ENCODE data around the gene C10orf90. TPM values are rescaled to one million over a fixed set of nuclear protein-coding genes. Genes with fewer than 3 reads are reported as not detected.

Gene C10orf90
- total RNA-seq, 4 donors from 2014 or later, result 0.06 TPM; not detected in 3

DNA sequence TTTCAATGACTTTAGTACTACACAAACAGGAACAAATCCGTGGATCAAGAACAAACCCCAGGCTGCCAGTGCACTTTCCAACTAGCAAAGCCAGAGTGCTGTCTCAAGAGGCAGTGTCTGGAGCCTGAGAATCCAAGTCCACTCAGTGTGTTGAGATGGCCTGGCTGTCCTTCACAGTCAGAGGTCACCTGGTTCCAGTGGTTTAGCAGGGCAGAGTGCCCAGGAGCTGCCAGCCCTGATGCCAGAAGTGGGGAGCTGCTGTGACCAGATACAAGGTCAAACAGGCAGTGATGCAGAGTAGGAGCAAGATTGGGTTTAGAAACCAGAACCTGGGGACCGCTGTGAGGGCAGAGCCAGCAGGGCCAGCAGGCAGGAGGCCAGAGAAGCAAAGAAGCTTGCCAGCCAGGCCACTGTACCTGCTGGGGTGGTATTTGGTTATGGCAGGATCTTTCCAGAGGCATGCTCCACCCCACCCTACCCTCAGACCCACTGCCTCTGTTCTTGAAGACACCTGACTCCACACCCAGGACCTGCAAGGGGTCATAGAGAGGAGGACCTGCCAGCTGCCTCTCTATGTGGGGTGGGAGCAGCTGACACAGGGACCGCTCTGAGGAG is 35.6 kb upstream of the C10orf90 start:
- Histone ChIP-seq H3K36me3 (no peaks in the 10 kb centered on the region), H3K27ac (replicated peaks in 1 of 4) (no peak overlapping the region), H3K4me1 (no peaks in the 10 kb centered on the region), H3K4me3 (no peak overlapping the region), H3K9me3 (peaks cover 0 to 9% (median 4%) of the 10 kb centered on the region in 4 donors), H3K27me3 (peaks cover 0 to 7% (median 0%) of the 10 kb centered on the region in 4 donors)
- WGBS, result 76% methylated on average over 2 of the region's 3 CpGs
- DNase-seq (ENCODE audit: extremely low spot score), result peak; percentile 86
- TF ChIP-seq EP300 (IDR thresholded peaks at IDR 0.05), result no peak
- TF ChIP-seq POLR2AphosphoS5 (IDR thresholded peaks at IDR 0.05), result no peak
- TF ChIP-seq, protein P1, sequence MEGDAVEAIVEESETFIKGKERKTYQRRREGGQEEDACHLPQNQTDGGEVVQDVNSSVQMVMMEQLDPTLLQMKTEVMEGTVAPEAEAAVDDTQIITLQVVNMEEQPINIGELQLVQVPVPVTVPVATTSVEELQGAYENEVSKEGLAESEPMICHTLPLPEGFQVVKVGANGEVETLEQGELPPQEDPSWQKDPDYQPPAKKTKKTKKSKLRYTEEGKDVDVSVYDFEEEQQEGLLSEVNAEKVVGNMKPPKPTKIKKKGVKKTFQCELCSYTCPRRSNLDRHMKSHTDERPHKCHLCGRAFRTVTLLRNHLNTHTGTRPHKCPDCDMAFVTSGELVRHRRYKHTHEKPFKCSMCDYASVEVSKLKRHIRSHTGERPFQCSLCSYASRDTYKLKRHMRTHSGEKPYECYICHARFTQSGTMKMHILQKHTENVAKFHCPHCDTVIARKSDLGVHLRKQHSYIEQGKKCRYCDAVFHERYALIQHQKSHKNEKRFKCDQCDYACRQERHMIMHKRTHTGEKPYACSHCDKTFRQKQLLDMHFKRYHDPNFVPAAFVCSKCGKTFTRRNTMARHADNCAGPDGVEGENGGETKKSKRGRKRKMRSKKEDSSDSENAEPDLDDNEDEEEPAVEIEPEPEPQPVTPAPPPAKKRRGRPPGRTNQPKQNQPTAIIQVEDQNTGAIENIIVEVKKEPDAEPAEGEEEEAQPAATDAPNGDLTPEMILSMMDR (IDR thresholded peaks at IDR 0.05), result no peak
- intact Hi-C loops (cut with DNase I), result no loop called here

DNA sequence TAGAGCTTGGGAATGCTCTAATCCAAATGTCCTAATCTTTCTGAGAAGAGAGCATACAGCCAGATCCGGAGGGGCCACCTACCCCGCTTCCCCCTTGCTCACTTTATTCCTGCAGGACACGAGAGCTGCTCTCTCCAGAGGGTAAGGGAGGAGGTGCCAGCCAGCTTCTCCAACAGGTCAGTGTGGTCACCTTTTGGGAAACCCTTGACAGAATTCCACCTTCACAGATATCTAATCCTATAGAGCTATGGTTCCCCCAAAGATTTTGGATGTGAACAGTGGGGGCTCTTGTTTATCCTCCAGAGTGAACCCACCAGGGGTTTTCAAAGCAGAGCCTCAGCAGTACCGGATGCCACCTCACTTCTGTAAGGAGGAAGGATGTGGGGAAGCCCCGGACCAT is 34.6 kb upstream of the C10orf90 start:
- WGBS, result 55% methylated on average over 5 of the region's 5 CpGs
- no peak for TF ChIP-seq EP300 (IDR thresholded peaks at IDR 0.05)
- TF ChIP-seq, protein P1 (IDR thresholded peaks at IDR 0.05), result no peak
- no peak for TF ChIP-seq POLR2AphosphoS5 (IDR thresholded peaks at IDR 0.05)
- TF ChIP-seq POLR2A (IDR thresholded peaks at IDR 0.05; ENCODE audit: low read depth), result no peak
- no peak overlapping the region for H3K4me3 ChIP-seq
- DNase-seq (ENCODE audit: extremely low spot score), result peak; percentile 75
- no peaks in the 10 kb centered on the region for H3K36me3 ChIP-seq
- intact Hi-C loops (cut with DNase I), result no loop called here
- no peaks in the 10 kb centered on the region for H3K4me1 ChIP-seq
- no peaks in the 10 kb centered on the region for H3K9me3 ChIP-seq
- H3K27ac ChIP-seq (replicated peaks in 1 of 4), result no peak overlapping the region
- peaks cover 0 to 7% (median 0%) of the 10 kb centered on the region in 4 donors for H3K27me3 ChIP-seq

DNA sequence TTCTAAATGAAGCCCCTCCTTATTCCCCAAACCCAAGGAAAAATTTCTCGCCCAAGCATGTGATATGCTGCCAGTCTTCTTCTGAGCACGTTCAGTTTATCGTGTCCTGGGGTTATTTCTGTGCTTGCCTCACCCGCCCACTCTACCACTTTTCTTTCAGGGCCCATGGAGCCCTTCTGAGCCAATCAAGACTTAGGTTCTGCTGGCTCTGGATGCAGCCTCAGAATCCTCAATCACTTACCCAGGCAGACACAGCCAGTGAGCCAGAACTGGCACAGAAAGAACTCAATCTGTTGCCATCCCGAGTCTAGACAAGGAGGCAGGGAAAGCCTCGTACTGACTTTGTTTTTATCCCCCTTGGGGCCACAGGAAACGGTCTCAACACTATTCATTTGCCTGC is 34.2 kb upstream of the C10orf90 start:
- Histone ChIP-seq H3K9me3 (no peaks in the 10 kb centered on the region), H3K36me3 (no peaks in the 10 kb centered on the region), H3K4me1 (no peaks in the 10 kb centered on the region), H3K27me3 (peaks cover 0 to 7% (median 0%) of the 10 kb centered on the region in 4 donors), H3K4me3 (no peak overlapping the region), H3K27ac (replicated peaks in 1 of 4) (no peak overlapping the region)
- no peak for TF ChIP-seq EP300 (IDR thresholded peaks at IDR 0.05)
- no peak for TF ChIP-seq POLR2AphosphoS5 (IDR thresholded peaks at IDR 0.05)
- TF ChIP-seq, protein P1 (IDR thresholded peaks at IDR 0.05), result no peak
- no peak for TF ChIP-seq POLR2A (IDR thresholded peaks at IDR 0.05; ENCODE audit: low read depth)
- WGBS, result 65% methylated on average over 7 of the region's 7 CpGs
- DNase-seq (ENCODE audit: extremely low spot score), result peak; percentile 42
- intact Hi-C loops (cut with DNase I), result no loop called here

DNA sequence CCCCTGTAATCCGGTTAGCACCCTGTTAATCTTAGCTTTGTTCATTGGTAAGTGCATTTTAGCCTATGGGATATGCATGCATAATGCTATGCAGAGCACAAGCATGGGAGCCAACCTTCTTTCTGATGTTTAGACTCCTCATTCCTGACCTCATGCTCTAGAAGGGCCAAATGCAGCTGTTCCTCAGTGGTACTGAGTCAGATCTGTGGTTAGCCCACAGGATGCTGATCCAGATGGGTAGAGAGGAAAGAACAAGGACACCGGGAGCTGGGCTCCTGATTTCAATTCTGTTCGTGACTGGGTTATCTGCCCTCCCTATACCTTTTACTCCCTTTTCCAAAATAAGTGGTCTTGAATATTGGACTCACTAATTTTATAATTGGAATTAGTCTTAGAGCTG is 31.7 kb upstream of the C10orf90 start:
- no peaks in the 10 kb centered on the region for H3K36me3 ChIP-seq
- no peaks in the 10 kb centered on the region for H3K9me3 ChIP-seq
- WGBS, result 89% methylated on average over 3 of the region's 3 CpGs
- TF ChIP-seq EP300 (IDR thresholded peaks at IDR 0.05) (no peak), POLR2A (IDR thresholded peaks at IDR 0.05; ENCODE audit: low read depth) (no peak), POLR2AphosphoS5 (IDR thresholded peaks at IDR 0.05) (no peak)
- TF ChIP-seq, protein P1 (IDR thresholded peaks at IDR 0.05), result no peak
- no peaks in the 10 kb centered on the region for H3K4me1 ChIP-seq
- peaks cover 0 to 7% (median 0%) of the 10 kb centered on the region in 4 donors for H3K27me3 ChIP-seq
- no peak overlapping the region for H3K4me3 ChIP-seq
- H3K27ac ChIP-seq (replicated peaks in 1 of 4), result no peak overlapping the region
- intact Hi-C loops (cut with DNase I), result no loop called here
- peak; percentile 24 for DNase-seq (ENCODE audit: extremely low spot score)

DNA sequence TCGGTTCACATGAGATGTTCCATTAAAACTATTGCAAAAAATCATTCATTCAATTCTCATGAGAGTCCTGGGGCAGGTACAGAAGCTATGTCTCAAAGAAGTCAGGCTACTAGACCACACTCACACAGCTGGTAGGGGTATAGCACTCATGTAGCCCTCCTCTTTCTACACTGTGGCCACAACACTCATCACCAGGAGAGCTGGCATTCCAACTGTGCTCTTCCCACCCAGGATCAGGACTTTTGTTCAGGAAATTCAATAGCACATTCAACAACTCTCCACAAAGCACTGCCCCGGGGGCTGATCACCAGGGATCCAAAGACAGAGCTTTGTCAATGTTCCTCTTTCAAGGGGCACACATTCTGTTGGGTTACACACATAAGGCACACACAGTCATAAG is 31.0 kb upstream of the C10orf90 start:
- Histone ChIP-seq H3K36me3 (no peaks in the 10 kb centered on the region), H3K4me3 (no peak overlapping the region), H3K9me3 (no peaks in the 10 kb centered on the region), H3K27me3 (peaks cover 0 to 7% (median 0%) of the 10 kb centered on the region in 4 donors), H3K4me1 (no peaks in the 10 kb centered on the region), H3K27ac (replicated peaks in 1 of 4) (no peak overlapping the region)
- WGBS, result 92% methylated on average over 2 of the region's 2 CpGs
- no peak for DNase-seq (ENCODE audit: extremely low spot score)
- intact Hi-C loops (cut with DNase I), result no loop called here
- no peak for TF ChIP-seq POLR2AphosphoS5 (IDR thresholded peaks at IDR 0.05)
- TF ChIP-seq POLR2A (IDR thresholded peaks at IDR 0.05; ENCODE audit: low read depth), result no peak
- TF ChIP-seq EP300 (IDR thresholded peaks at IDR 0.05), result no peak
- TF ChIP-seq, protein P1 (IDR thresholded peaks at IDR 0.05), result no peak
